ENCODE data around the gene PTGES3. TPM values are rescaled to one million over a fixed set of nuclear protein-coding genes. Genes with fewer than 3 reads are reported as not detected.

PTGES3 gene
- total and polyA plus RNA-seq, 10 of the 15 experiments (the other 5 are each of a cell fraction or from before 2014, with no cell fraction given) = 117 to 520 (median 175) TPM

GRCh38 chr12:56714431-56714929, 26.4 kb upstream of the PTGES3 start (continued):
- TF ChIP-seq SPI1 (IDR thresholded peaks at IDR 0.05; ENCODE audit: borderline replicate concordance, insufficient read depth, low read depth, low read length) = no peak

GRCh38 chr12:56713345-56713744, 25.3 kb upstream of the PTGES3 start:
- H3K9me3 ChIP-seq (replicated peaks; ENCODE audit: control insufficient read depth, insufficient read depth, low read length) = no peaks in the 10 kb centered on the region

GRCh38 chr12:56709759-56710376, 21.8 kb upstream of the PTGES3 start:
- no peak overlapping the region for H3K27ac ChIP-seq (ENCODE audit: control insufficient read depth, insufficient read depth)
- ChIA-PET SMC1A (ENCODE audit: uncharacterized antibody, unreplicated experiment) (interaction anchor here (0.7 to 1.7 kb wide), 3 partner anchors 10 to 136 kb away, joined by 3 to 9 read pairs (median 3); no protein-coding TSS in a partner anchor), POLR2A (interaction anchor here (0.6 to 1.9 kb wide), 5 partner anchors 13 to 180 kb away, joined by 3 to 5 read pairs (median 4); partner anchors contain the start of gene NACA), RAD21 (ENCODE audit: unreplicated experiment) (interaction anchor here (0.7 to 1.2 kb wide), 3 partner anchors 12 to 213 kb away, joined by 3 read pairs; no protein-coding TSS in a partner anchor), CTCF (interaction anchor here (1.2 kb wide), 1 partner anchor 10 kb away, joined by 3 read pairs; no protein-coding TSS in a partner anchor)
- no TSS peak for BruUV-seq (replicated peaks)
- FAIRE-seq = no peak
- H3K79me2 ChIP-seq (ENCODE audit: control insufficient read depth, insufficient read depth, low read length) = peaks cover under 1% of the 10 kb centered on the region
- no peaks in the 10 kb centered on the region for H3K9me3 ChIP-seq (replicated peaks; ENCODE audit: control insufficient read depth, insufficient read depth, low read length)
- no peaks in the 10 kb centered on the region for H3K27me3 ChIP-seq (replicated peaks in 1 of 2; ENCODE audit: control insufficient read depth in 2 of 2, insufficient read depth in 2 of 2, low read length in 1 of 2)
- peak; percentile 32 for ATAC-seq
- in situ Hi-C loops (cut with MboI) (no loop called here), intact Hi-C loops (cut with micrococcal nuclease; ENCODE audit: unreplicated experiment) (no loop called here)
- no peak overlapping the region for H2AFZ ChIP-seq (ENCODE audit: control insufficient read depth, low read depth, low read length)
- 82% methylated on average over 5 of the region's 5 CpGs for WGBS (ENCODE audit: insufficient coverage, insufficient replicate concordance, low lambda C conversion rate, missing lambda C conversion rate)
- peaks cover 11 to 24% of the 10 kb centered on the region in 2 experiments for H3K36me3 ChIP-seq (ENCODE audit: control insufficient read depth in 2 of 2, insufficient read depth in 2 of 2, low read length in 1 of 2)
- no peak overlapping the region for H3K4me3 ChIP-seq
- no peak overlapping the region for H3K9ac ChIP-seq (ENCODE audit: control insufficient read depth, insufficient read depth, low read length)
- H4K20me1 ChIP-seq (ENCODE audit: control insufficient read depth, insufficient read depth) = peaks cover under 1% of the 10 kb centered on the region; the same call in 1 of the 2 replicates
- no peak overlapping the region for H3K4me2 ChIP-seq (ENCODE audit: control insufficient read depth, insufficient read depth)
- no peaks in the 10 kb centered on the region for H3K4me1 ChIP-seq (ENCODE audit: control insufficient read depth, insufficient read depth, low read length)
- no peak for DNase-seq (ENCODE audit: low read depth, low spot score)
- TF ChIP-seq ZNF217 (IDR thresholded peaks at IDR 0.05) (no peak), STAT3 (IDR thresholded peaks at IDR 0.05; ENCODE audit: low read depth, low read length) (no peak), IKZF2 (IDR thresholded peaks at IDR 0.05) (no peak), RAD21 (IDR thresholded peaks at IDR 0.05; ENCODE audit: insufficient read depth, low read depth, low read length) (no peak), DPF2 (IDR thresholded peaks at IDR 0.05) (no peak), CREB1 (IDR thresholded peaks at IDR 0.05; ENCODE audit: low read depth) (no peak), RB1 (IDR thresholded peaks at IDR 0.05; ENCODE audit: borderline replicate concordance) (no peak), CBX3 (IDR thresholded peaks at IDR 0.05; ENCODE audit: borderline replicate concordance, low read depth) (no peak), PKNOX1 (IDR thresholded peaks at IDR 0.05) (no peak), ELK1 (IDR thresholded peaks at IDR 0.05; ENCODE audit: low read depth, low read length) (no peak)

More at GRCh38 chr12:56713345-56713744, 25.3 kb upstream of the PTGES3 start:
- Histone ChIP-seq H3K27me3 (replicated peaks in 1 of 2; ENCODE audit: control insufficient read depth in 2 of 2, insufficient read depth in 2 of 2, low read length in 1 of 2) (no peaks in the 10 kb centered on the region), H3K9ac (ENCODE audit: control insufficient read depth, insufficient read depth, low read length) (no peak overlapping the region), H3K4me3 (no peak overlapping the region), H3K4me2 (ENCODE audit: control insufficient read depth, insufficient read depth) (no peak overlapping the region), H3K4me1 (ENCODE audit: control insufficient read depth, insufficient read depth, low read length) (peaks cover 9% of the 10 kb centered on the region; the same call in 1 of the 2 replicates), H3K36me3 (ENCODE audit: control insufficient read depth in 2 of 2, insufficient read depth in 2 of 2, low read length in 1 of 2) (peaks cover 19 to 32% of the 10 kb centered on the region in 2 experiments), H2AFZ (ENCODE audit: control insufficient read depth, low read depth, low read length) (no peak overlapping the region), H3K27ac (ENCODE audit: control insufficient read depth, insufficient read depth) (no peak overlapping the region), H3K79me2 (ENCODE audit: control insufficient read depth, insufficient read depth, low read length) (peaks cover 31% of the 10 kb centered on the region), H4K20me1 (ENCODE audit: control insufficient read depth, insufficient read depth) (peaks cover 14% of the 10 kb centered on the region)
- ChIA-PET SMC1A (ENCODE audit: uncharacterized antibody, unreplicated experiment) (no interaction called here), CTCF (interaction anchor here (1.5 kb wide), 1 partner anchor 15 kb away, joined by 4 read pairs; no protein-coding TSS in a partner anchor), RAD21 (ENCODE audit: unreplicated experiment) (no interaction called here), POLR2A (interaction anchor here (1.0 kb wide), 1 partner anchor 10 kb away, joined by 7 read pairs; no protein-coding TSS in a partner anchor)
- BruUV-seq (replicated peaks) = no TSS peak
- FAIRE-seq (no peak), ATAC-seq (no peak), DNase-seq (ENCODE audit: low read depth, low spot score) (no peak)
- no peak for TF ChIP-seq CREM (IDR thresholded peaks at IDR 0.05; ENCODE audit: low read depth)
- 73% methylated on average over 3 of the region's 3 CpGs for WGBS (ENCODE audit: insufficient coverage, insufficient replicate concordance, low lambda C conversion rate, missing lambda C conversion rate)
- intact Hi-C loops (cut with micrococcal nuclease; ENCODE audit: unreplicated experiment) = no loop called here
- in situ Hi-C loops (cut with MboI) = no loop called here
